ENCODE data around the gene AHDC1.

GRCh38 chr1:27560268-27561123 lies 43.4 kb downstream of the AHDC1 start:
- TF ChIP-seq CTCF (IDR thresholded peaks at IDR 0.05; ENCODE audit: low read length), result no peak
- no peak for TF ChIP-seq EZH2 (optimal IDR thresholded peaks at IDR 0.05; ENCODE audit: low read depth, low read length)

Measured in MM.1S (cell line).